K562 (cell line): Measurements from ENCODE around the gene MALAT1. TPM values are rescaled to one million over a fixed set of nuclear protein-coding genes. Genes with fewer than 3 reads are reported as not detected.

Source experiments
- BACH1 ChIP-seq: fragments of 200-800 bp; sonication (Bioruptor generic); IDR thresholded peaks from 2 replicates; pipeline ENCODE4 v1.6.1; 2016; ENCODE audit warnings: missing genetic modification characterization, missing compliant biosample characterization
- CEBPB ChIP-seq: fragments of 450-650 bp; IDR thresholded peaks from 2 replicates; pipeline ENCODE4 v1.6.1; 2016; ENCODE audit warnings: missing genetic modification characterization, missing compliant biosample characterization
- ELF4 ChIP-seq: fragments of 450-650 bp; formaldehyde crosslinking; IDR thresholded peaks from 2 replicates; pipeline ENCODE4 v1.4.0; 2022; ENCODE audit warnings: missing genetic modification characterization
- ESRRA ChIP-seq: fragments of 450-650 bp; IDR thresholded peaks from 2 replicates; pipeline ENCODE4 v1.6.1; 2014; ENCODE audit warnings: low read depth, mild to moderate bottlenecking, moderate library complexity, borderline replicate concordance
- HMG20B ChIP-seq: fragments of 250-450 bp; sonication (Bioruptor Pico); IDR thresholded peaks from 2 replicates; pipeline ENCODE4 v1.5.0; 2021; ENCODE audit warnings: mild to moderate bottlenecking
- KLF13 ChIP-seq: fragments of 450-650 bp; IDR thresholded peaks from 2 replicates; pipeline ENCODE4 v1.6.1; 2016; ENCODE audit warnings: missing genetic modification characterization, low read depth, mild to moderate bottlenecking, missing compliant biosample characterization, moderate library complexity, borderline replicate concordance
- NFE2 ChIP-seq: IDR thresholded peaks from 2 replicates; pipeline ENCODE4 v1.6.1; 2014; ENCODE audit warnings: antibody characterized with exemption, low read depth
- NFRKB ChIP-seq: fragments of 450-650 bp; IDR thresholded peaks from 2 replicates; pipeline ENCODE4 v1.6.1; 2016; ENCODE audit warnings: low read depth
- RFX7 ChIP-seq: fragments of 250-450 bp; sonication (Bioruptor Pico); IDR thresholded peaks from 2 replicates; pipeline ENCODE4 v1.5.1; 2021; ENCODE audit warnings: mild to moderate bottlenecking
- ZC3H8 ChIP-seq: fragments of 450-650 bp; IDR thresholded peaks from 2 replicates; pipeline ENCODE4 v1.6.1; 2017
- ZNF121 ChIP-seq: sonication (generic); formaldehyde crosslinking; conservative IDR thresholded peaks from 2 replicates; pipeline ENCODE4 v1.8.0; 2022; ENCODE audit warnings: missing genetic modification reagents
- ZNF133 ChIP-seq: fragments of 250-450 bp; sonication (Bioruptor Pico); IDR thresholded peaks from 2 replicates; pipeline ENCODE4 v1.4.0; 2020; ENCODE audit warnings: mild to moderate bottlenecking
- ZNF232 ChIP-seq: sonication (generic); formaldehyde crosslinking; IDR thresholded peaks from 2 replicates; pipeline ENCODE4 v1.8.0; 2022; ENCODE audit warnings: mild to moderate bottlenecking, missing genetic modification reagents
- ZNF239 ChIP-seq: fragments of 250-450 bp; sonication (Bioruptor Pico); IDR thresholded peaks from 2 replicates; pipeline ENCODE4 v1.4.0; 2020; ENCODE audit warnings: mild to moderate bottlenecking
- ZNF586 ChIP-seq: fragments of 450-650 bp; formaldehyde crosslinking; conservative IDR thresholded peaks from 2 replicates; pipeline ENCODE4 v1.4.0; 2020; ENCODE audit warnings: mild to moderate bottlenecking, moderate library complexity
- ZNF696 ChIP-seq: fragments of 250-450 bp; sonication (Bioruptor Pico); conservative IDR thresholded peaks from 2 replicates; pipeline ENCODE4 v1.4.0; 2020; ENCODE audit warnings: mild to moderate bottlenecking, moderate library complexity
- ZNF75A ChIP-seq: fragments of 450-650 bp; formaldehyde crosslinking; IDR thresholded peaks from 2 replicates; pipeline ENCODE4 v1.4.0; 2020; ENCODE audit warnings: mild to moderate bottlenecking
- ZZZ3 ChIP-seq: fragments of 450-650 bp; IDR thresholded peaks from 2 replicates; pipeline ENCODE4 v1.6.1; 2016; ENCODE audit warnings: antibody characterized with exemption, mild to moderate bottlenecking, moderate library complexity
- polyA plus RNA-seq, 8 experiments: library from polyadenylated mRNA; depleted of rRNA in 4 of 8; stranded (reverse) in 5 of 8; unstranded in 3 of 8; fragments of >200 nt; fragmentation: Nextera tagmentation in 2 of 8; fragmentation: Illumina TruSeq in 1 of 8; extraction: Ambion mirVana in 2 of 8; extraction: Trizol in 1 of 8; gene quantifications; 2 replicates each; pipeline versions ENCODE4 v1.2.1 to v1.2.3, GENCODE V29; 2011 to 2014; ENCODE audit warnings: inconsistent platforms in 1 of 8, missing spikeins in 1 of 8
- total RNA-seq, 7 experiments: library from RNA; depleted of rRNA in 6 of 7; stranded (reverse); fragments of >200 nt in 6 of 7; fragmentation: Illumina TruSeq in 2 of 7; extraction: Trizol in 2 of 7; gene quantifications; 2 replicates each; pipeline versions ENCODE4 v1.2.1 to v1.2.3, GENCODE V29; 2011 to 2021; ENCODE audit warnings: low replicate concordance in 1 of 7
- TF ChIP-seq, protein P1 (sequence below), 2 experiments: fragments of 450-650 bp in 1 of 2; sonication (generic) in 1 of 2; formaldehyde crosslinking; conservative IDR thresholded peaks; 2 replicates each; pipeline versions ENCODE4 v1.4.0 to v1.8.1; 2020 to 2022; ENCODE audit warnings: mild to moderate bottlenecking in 1 of 2, missing genetic modification reagents in 1 of 2
- TF ChIP-seq, protein P2 (sequence below): fragments of 450-650 bp; formaldehyde crosslinking; IDR thresholded peaks from 2 replicates; pipeline ENCODE4 v1.4.0; 2020; ENCODE audit warnings: mild to moderate bottlenecking, mixed read lengths

MALAT1 gene
- total and polyA plus RNA-seq, 9 of the 15 experiments (the other 6 are each of a cell fraction or from before 2014, with no cell fraction given) = 363 to 8,715 (median 2,351) TPM

DNA sequence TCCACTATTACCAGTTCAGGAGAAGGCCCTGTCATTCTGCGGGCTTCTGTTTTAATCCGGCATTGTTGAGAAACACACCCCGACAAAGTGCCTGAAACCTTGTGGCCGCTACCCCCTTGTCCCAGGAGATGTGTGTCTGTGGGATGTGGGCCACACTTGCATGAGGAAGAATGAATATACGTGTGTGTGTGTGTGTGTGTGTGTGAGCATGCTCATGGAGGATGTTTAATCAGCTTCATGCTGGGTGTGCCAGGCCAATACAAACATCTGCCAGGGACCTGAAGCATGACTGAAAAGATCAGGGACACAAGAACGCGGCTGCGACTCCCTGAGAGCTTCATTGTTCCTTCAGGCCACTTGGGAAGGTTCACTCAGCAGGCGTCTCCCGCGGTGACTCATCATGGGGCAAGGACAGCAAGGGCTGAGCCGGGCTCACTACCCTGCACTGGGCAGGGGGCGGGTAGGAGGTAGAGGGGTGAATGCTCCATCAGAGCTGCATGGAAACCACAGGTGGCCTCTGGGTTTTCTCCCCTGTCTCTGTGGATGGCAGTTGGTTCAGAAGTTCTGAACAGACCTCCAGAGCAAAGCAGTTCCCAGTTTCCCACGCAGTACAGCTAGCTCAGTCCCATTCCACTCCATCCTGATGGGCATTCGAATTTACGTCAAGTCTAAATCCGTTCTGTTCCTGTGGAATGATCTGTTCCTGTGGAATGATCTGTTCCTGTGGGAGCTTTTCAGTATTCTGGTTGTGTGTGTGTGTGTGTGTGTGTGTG lies 7.0 kb upstream of the MALAT1 start (continued):
- TF ChIP-seq, protein P1, sequence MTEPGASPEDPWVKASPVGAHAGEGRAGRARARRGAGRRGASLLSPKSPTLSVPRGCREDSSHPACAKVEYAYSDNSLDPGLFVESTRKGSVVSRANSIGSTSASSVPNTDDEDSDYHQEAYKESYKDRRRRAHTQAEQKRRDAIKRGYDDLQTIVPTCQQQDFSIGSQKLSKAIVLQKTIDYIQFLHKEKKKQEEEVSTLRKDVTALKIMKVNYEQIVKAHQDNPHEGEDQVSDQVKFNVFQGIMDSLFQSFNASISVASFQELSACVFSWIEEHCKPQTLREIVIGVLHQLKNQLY (CRISPR knock-in tag; conservative IDR thresholded peaks at IDR 0.05) = no peak
- TF ChIP-seq NFRKB (peak; percentile 34; the same call in 1 of the 2 replicates), ZNF133 (CRISPR knock-in tag) (no peak), ESRRA (0 out of 2 replicates have a peak, but pooled peaks have one; percentile 11), ZNF696 (no peak), BACH1 (tag) (no peak), KLF13 (tag) (no peak), RFX7 (CRISPR knock-in tag) (no peak), ELF4 (CRISPR knock-in tag) (no peak), ZZZ3 (no peak), ZNF75A (CRISPR knock-in tag) (no peak), ZNF239 (no peak), ZNF232 (CRISPR knock-in tag) (no peak), ZNF586 (CRISPR knock-in tag) (no peak), NFE2 (peak; percentile 73), HMG20B (CRISPR knock-in tag) (no peak), ZC3H8 (0 out of 2 replicates have a peak, but pooled peaks have one; percentile 17), ZNF121 (CRISPR knock-in tag) (no peak), CEBPB (tag) (no peak)
- TF ChIP-seq, protein P2, sequence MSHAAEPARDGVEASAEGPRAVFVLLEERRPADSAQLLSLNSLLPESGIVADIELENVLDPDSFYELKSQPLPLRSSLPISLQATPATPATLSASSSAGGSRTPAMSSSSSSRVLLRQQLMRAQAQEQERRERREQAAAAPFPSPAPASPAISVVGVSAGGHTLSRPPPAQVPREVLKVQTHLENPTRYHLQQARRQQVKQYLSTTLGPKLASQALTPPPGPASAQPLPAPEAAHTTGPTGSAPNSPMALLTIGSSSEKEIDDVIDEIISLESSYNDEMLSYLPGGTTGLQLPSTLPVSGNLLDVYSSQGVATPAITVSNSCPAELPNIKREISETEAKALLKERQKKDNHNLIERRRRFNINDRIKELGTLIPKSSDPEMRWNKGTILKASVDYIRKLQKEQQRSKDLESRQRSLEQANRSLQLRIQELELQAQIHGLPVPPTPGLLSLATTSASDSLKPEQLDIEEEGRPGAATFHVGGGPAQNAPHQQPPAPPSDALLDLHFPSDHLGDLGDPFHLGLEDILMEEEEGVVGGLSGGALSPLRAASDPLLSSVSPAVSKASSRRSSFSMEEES = no peak
